Tibial nerve (tissue), 4 donors: ENCODE measurements around the gene TEX2. TPM values are rescaled to one million over a fixed set of nuclear protein-coding genes. Genes with fewer than 3 reads are reported as not detected.

ENCODE experiments used
- DNase-seq, 2 donors: peaks; one replicate each; pipeline ENCODE4 v3.0.0-alpha.2; 2019; ENCODE audit warnings: low spot score in 2 of 2
- H3K27ac ChIP-seq, 4 donors: fragments of 200-600 bp; sonication (generic) in 3 of 4; one replicate each; pipeline ENCODE4 v1.5.1; 2017 to 2019; ENCODE audit warnings: mild to moderate bottlenecking in 1 of 4
- H3K27me3 ChIP-seq, 2 donors: fragments of 200-600 bp; sonication (generic) in 1 of 2; one replicate each; pipeline versions ENCODE4 v1.5.1 to v1.6.0; 2017 to 2019
- H3K36me3 ChIP-seq, 3 donors: fragments of 200-600 bp; sonication (generic); one replicate each; pipeline ENCODE4 v1.5.1; 2018 to 2019
- H3K4me1 ChIP-seq, 4 donors: fragments of 200-600 bp; sonication (generic) in 3 of 4; one replicate each; pipeline ENCODE4 v1.5.1; 2017 to 2019
- H3K4me3 ChIP-seq, 4 donors: fragments of 200-600 bp; sonication (generic) in 3 of 4; one replicate each; pipeline ENCODE4 v1.5.1; 2017 to 2019; ENCODE audit warnings: mild to moderate bottlenecking in 1 of 4, moderate library complexity in 1 of 4
- H3K9me3 ChIP-seq, 4 donors: fragments of 200-600 bp; sonication (generic) in 3 of 4; one replicate each; pipeline ENCODE4 v1.5.1; 2017 to 2019
- CTCF ChIP-seq, 5 experiments: fragments of 200-600 bp in 3 of 5; fragments of 450-650 bp in 2 of 5; sonication (generic) in 3 of 5; IDR thresholded peaks; one replicate each; pipeline ENCODE4 v1.5.1; 2016 to 2019; ENCODE audit warnings: antibody characterized with exemption in 5 of 5, mild to moderate bottlenecking in 3 of 5, moderate library complexity in 2 of 5
- EP300 ChIP-seq, 2 donors: sonication (generic); formaldehyde crosslinking; IDR thresholded peaks; one replicate each; pipeline ENCODE4 v1.6.1; 2017; ENCODE audit warnings: antibody characterized with exemption in 2 of 2, mild to moderate bottlenecking in 1 of 2
- POLR2A ChIP-seq, 2 donors: fragments of 450-650 bp; IDR thresholded peaks; one replicate each; pipeline ENCODE4 v1.6.1; 2017; ENCODE audit warnings: antibody characterized with exemption in 2 of 2, mild to moderate bottlenecking in 2 of 2, moderate library complexity in 2 of 2
- WGBS, 2 donors: methylation state at CpG; one replicate each; pipeline ENCODE4 v1.1.5; 2018; 5-methylcytosine and 5-hydroxymethylcytosine counted together
- total RNA-seq, 4 donors: library from RNA; depleted of rRNA; stranded (reverse); fragments of >200 nt; gene quantifications; one replicate each; pipeline ENCODE4 v1.1.0, GENCODE V29; 2016

Gene TEX2
- total RNA-seq, 4 donors from 2014 or later = 32.6 to 110 (median 59.7) TPM

GRCh38 chr17:64154313-64154695 is 108.8 kb downstream of the TEX2 start:
- Histone ChIP-seq H3K36me3 (peaks cover 0 to 32% (median 0%) of the 10 kb centered on the region in 3 donors), H3K27me3 (no peaks in the 10 kb centered on the region), H3K4me1 (peaks cover 0 to 37% (median 23%) of the 10 kb centered on the region in 4 donors), H3K4me3 (no peak overlapping the region), H3K27ac (peak overlapping the region in 2 of 4 donors; percentile 91 to 92), H3K9me3 (no peaks in the 10 kb centered on the region)
- 39 to 47% methylated on average over 4 of the region's 4 CpGs for WGBS, 2 donors
- TF ChIP-seq POLR2A (IDR thresholded peaks at IDR 0.05) = no peak
- TF ChIP-seq CTCF (IDR thresholded peaks at IDR 0.05) = no peak
- no peak for TF ChIP-seq EP300 (IDR thresholded peaks at IDR 0.05)
- DNase-seq = no peak

GRCh38 chr17:64153565-64154312 is 109.3 kb downstream of the TEX2 start:
- Histone ChIP-seq H3K9me3 (no peaks in the 10 kb centered on the region), H3K27ac (peak overlapping the region in 1 of 4 donors; percentile 91), H3K4me3 (no peak overlapping the region), H3K36me3 (peaks cover 0 to 34% (median 0%) of the 10 kb centered on the region in 3 donors), H3K27me3 (no peaks in the 10 kb centered on the region), H3K4me1 (peaks cover 0 to 37% (median 23%) of the 10 kb centered on the region in 4 donors)
- WGBS, 2 donors = 83 to 87% methylated on average over 3 of the region's 3 CpGs
- DNase-seq = no peak
- TF ChIP-seq EP300 (IDR thresholded peaks at IDR 0.05) = no peak
- no peak for TF ChIP-seq CTCF (IDR thresholded peaks at IDR 0.05)

- TF ChIP-seq POLR2A (IDR thresholded peaks at IDR 0.05) (no peak), EP300 (IDR thresholded peaks at IDR 0.05) (no peak), CTCF (IDR thresholded peaks at IDR 0.05) (no peak)
- H3K27me3 ChIP-seq = no peaks in the 10 kb centered on the region
- peaks cover 0 to 45% (median 23%) of the 10 kb centered on the region in 4 donors for H3K4me1 ChIP-seq
- peaks cover 0 to 41% (median 0%) of the 10 kb centered on the region in 3 donors for H3K36me3 ChIP-seq
- H3K9me3 ChIP-seq = no peaks in the 10 kb centered on the region
- H3K27ac ChIP-seq = no peak overlapping the region
- no peak for DNase-seq
- WGBS, 2 donors = 79 to 83% methylated on average over 7 of the region's 7 CpGs
- H3K4me3 ChIP-seq = no peak overlapping the region
Observed at GRCh38 chr17:64152428-64153125, 110.5 kb downstream of the TEX2 start.

GRCh38 chr17:64151016-64151368 is 112.1 kb downstream of the TEX2 start:
- TF ChIP-seq EP300 (IDR thresholded peaks at IDR 0.05) (no peak), CTCF (IDR thresholded peaks at IDR 0.05) (no peak), POLR2A (IDR thresholded peaks at IDR 0.05) (no peak)
- Histone ChIP-seq H3K27ac (peak overlapping the region in 1 of 4 donors; percentile 5), H3K4me3 (no peak overlapping the region), H3K27me3 (no peaks in the 10 kb centered on the region), H3K9me3 (no peaks in the 10 kb centered on the region), H3K4me1 (peaks cover 0 to 41% (median 18%) of the 10 kb centered on the region in 4 donors), H3K36me3 (peaks cover 0 to 41% (median 0%) of the 10 kb centered on the region in 3 donors)
- no peak for DNase-seq
- 97 to 98% methylated on average over 1 of the region's 1 CpG for WGBS, 2 donors
